ENCODE data around the gene LIMS1.
"Not testable (repeated sequence)": the region's sequence is repeated elsewhere in the genome, so short reads cannot be mapped to it uniquely, and the experiment has no call there.

The LIMS1 gene

GRCh38 chr2:108538000-108538625 lies 3.8 kb downstream of the LIMS1 start:
- Mint-ChIP-seq H3K4me3 (no peak overlapping the region), H3K9me3 (no peaks in the 10 kb centered on the region)

GRCh38 chr2:108541451-108541850 lies 7.2 kb downstream of the LIMS1 start:
- no peak overlapping the region for H3K27ac Mint-ChIP-seq
- peaks cover 16% of the 10 kb centered on the region for H3K4me1 Mint-ChIP-seq
- no peak for ATAC-seq

More at GRCh38 chr2:108538000-108538625, 3.8 kb downstream of the LIMS1 start:
- Mint-ChIP-seq H3K27ac (no peak overlapping the region), H3K27me3 (no peaks in the 10 kb centered on the region), H3K4me1 (peaks cover 33% of the 10 kb centered on the region)
- DNase-seq: no peak
- ATAC-seq: no peak

GRCh38 chr2:108542071-108542470 lies 7.8 kb downstream of the LIMS1 start:
- Mint-ChIP-seq H3K4me3 (no peak overlapping the region), H3K27me3 (no peaks in the 10 kb centered on the region), H3K4me1 (peaks cover 18% of the 10 kb centered on the region), H3K27ac (no peak overlapping the region), H3K9me3 (no peaks in the 10 kb centered on the region)
- DNase-seq (no peak), ATAC-seq (no peak)

More at GRCh38 chr2:108541451-108541850, 7.2 kb downstream of the LIMS1 start:
- DNase-seq: no peak
- Mint-ChIP-seq H3K27me3 (no peaks in the 10 kb centered on the region), H3K9me3 (no peaks in the 10 kb centered on the region), H3K4me3 (no peak overlapping the region)

GRCh38 chr2:108547606-108548005 lies 13.3 kb downstream of the LIMS1 start:
- DNase-seq: no peak

GRCh38 chr2:108548208-108549003 lies 14.1 kb downstream of the LIMS1 start:
- no peak for DNase-seq
- Mint-ChIP-seq H3K27me3 (no peaks in the 10 kb centered on the region), H3K27ac (no peak overlapping the region), H3K4me3 (no peak overlapping the region), H3K9me3 (no peaks in the 10 kb centered on the region), H3K4me1 (peaks cover 15% of the 10 kb centered on the region)
- no peak for ATAC-seq

More at GRCh38 chr2:108547606-108548005, 13.3 kb downstream of the LIMS1 start:
- Mint-ChIP-seq H3K27ac (no peak overlapping the region), H3K4me1 (peaks cover 15% of the 10 kb centered on the region), H3K9me3 (no peaks in the 10 kb centered on the region), H3K4me3 (no peak overlapping the region), H3K27me3 (no peaks in the 10 kb centered on the region)
- no peak for ATAC-seq

- H3K27me3 Mint-ChIP-seq: no peaks in the 10 kb centered on the region
- no peak overlapping the region for H3K27ac Mint-ChIP-seq
- ATAC-seq: no peak
- H3K9me3 Mint-ChIP-seq: no peaks in the 10 kb centered on the region
- no peak for DNase-seq
- peaks cover 11% of the 10 kb centered on the region for H3K4me1 Mint-ChIP-seq
- H3K4me3 Mint-ChIP-seq: no peak overlapping the region
These were observed 18.3 kb downstream of the LIMS1 start for GRCh38 chr2:108552566-108552965.

- DNase-seq: no peak
- ATAC-seq: no peak
These were observed 19.1 kb downstream of the LIMS1 start for GRCh38 chr2:108553209-108553919.

GRCh38 chr2:108554528-108554927 lies 20.3 kb downstream of the LIMS1 start:
- DNase-seq (no peak), ATAC-seq (no peak)
- Mint-ChIP-seq H3K4me1 (peaks cover 5% of the 10 kb centered on the region), H3K4me3 (no peak overlapping the region), H3K27me3 (no peaks in the 10 kb centered on the region), H3K27ac (no peak overlapping the region), H3K9me3 (no peaks in the 10 kb centered on the region)

More at GRCh38 chr2:108553209-108553919, 19.1 kb downstream of the LIMS1 start:
- H3K4me3 Mint-ChIP-seq: no peak overlapping the region
- H3K27ac Mint-ChIP-seq: no peak overlapping the region
- no peaks in the 10 kb centered on the region for H3K27me3 Mint-ChIP-seq
- H3K9me3 Mint-ChIP-seq: no peaks in the 10 kb centered on the region
- H3K4me1 Mint-ChIP-seq: peaks cover 5% of the 10 kb centered on the region

- H3K27me3 Mint-ChIP-seq: no peaks in the 10 kb centered on the region
- ATAC-seq (no peak), DNase-seq (no peak)
- no peak overlapping the region for H3K27ac Mint-ChIP-seq
- no peaks in the 10 kb centered on the region for H3K9me3 Mint-ChIP-seq
- peaks cover 5% of the 10 kb centered on the region for H3K4me1 Mint-ChIP-seq
- no peak overlapping the region for H3K4me3 Mint-ChIP-seq
These were observed 21.3 kb downstream of the LIMS1 start for GRCh38 chr2:108555572-108555971.

- not testable (repeated sequence) for DNase-seq, H3K27me3 Mint-ChIP-seq, H3K27ac Mint-ChIP-seq, ATAC-seq, H3K9me3 Mint-ChIP-seq, H3K4me3 Mint-ChIP-seq, H3K4me1 Mint-ChIP-seq
These were observed 22.3 kb downstream of the LIMS1 start for GRCh38 chr2:108556581-108556980.

- no peak overlapping the region for H3K4me3 Mint-ChIP-seq
- DNase-seq: no peak
- no peak overlapping the region for H3K27ac Mint-ChIP-seq
- no peaks in the 10 kb centered on the region for H3K27me3 Mint-ChIP-seq
- H3K4me1 Mint-ChIP-seq: no peaks in the 10 kb centered on the region
- no peak for ATAC-seq
- H3K9me3 Mint-ChIP-seq: no peaks in the 10 kb centered on the region
These were observed 26.1 kb downstream of the LIMS1 start for GRCh38 chr2:108560241-108560811.

- no peaks in the 10 kb centered on the region for H3K27me3 Mint-ChIP-seq
- no peak for ATAC-seq
- H3K27ac Mint-ChIP-seq: peak overlapping the region in 1 of 2 donors; percentile 31
- no peak for DNase-seq
- peaks cover 6% of the 10 kb centered on the region for H3K4me1 Mint-ChIP-seq
- no peaks in the 10 kb centered on the region for H3K9me3 Mint-ChIP-seq
- no peak overlapping the region for H3K4me3 Mint-ChIP-seq
These were observed 26.7 kb downstream of the LIMS1 start for GRCh38 chr2:108560895-108561530.

- Mint-ChIP-seq H3K27me3 (no peaks in the 10 kb centered on the region), H3K4me3 (no peak overlapping the region), H3K27ac (no peak overlapping the region), H3K9me3 (no peaks in the 10 kb centered on the region), H3K4me1 (peaks cover 7% of the 10 kb centered on the region)
- DNase-seq: no peak
- ATAC-seq: no peak
These were observed 28.0 kb downstream of the LIMS1 start for GRCh38 chr2:108562274-108562673.

- Mint-ChIP-seq H3K4me1 (peaks cover 7% of the 10 kb centered on the region), H3K9me3 (no peaks in the 10 kb centered on the region), H3K4me3 (no peak overlapping the region), H3K27ac (no peak overlapping the region), H3K27me3 (no peaks in the 10 kb centered on the region)
- DNase-seq (no peak), ATAC-seq (no peak)
These were observed 30.2 kb downstream of the LIMS1 start for GRCh38 chr2:108564510-108564909.

- no peaks in the 10 kb centered on the region for H3K9me3 Mint-ChIP-seq
- H3K4me1 Mint-ChIP-seq: peaks cover 7% of the 10 kb centered on the region
- H3K27me3 Mint-ChIP-seq: no peaks in the 10 kb centered on the region
- peak; percentile 72 for ATAC-seq
- DNase-seq: no peak
- H3K27ac Mint-ChIP-seq: no peak overlapping the region
- peak overlapping the region in 1 of 2 donors; percentile 10 for H3K4me3 Mint-ChIP-seq
These were observed 31.6 kb downstream of the LIMS1 start for GRCh38 chr2:108565778-108566375.

Measured in stimulated activated naive CD8-positive, alpha-beta T cell treated with anti-CD3 and anti-CD28 coated beads, Interleukin-15, amount 100 ng/mL, for 72 hours (primary cell).